A549 (cell line): ENCODE data around the gene PLCD1.

Experiments used
- BHLHE40 ChIP-seq: IDR thresholded peaks from 2 replicates; pipeline ENCODE4 v1.6.1; 2012; ENCODE audit warnings: low read depth, low read length, inconsistent platforms
- CBX8 ChIP-seq: fragments of 200-600 bp; sonication (generic); IDR thresholded peaks from 2 replicates; pipeline ENCODE4 v1.6.1; 2016
- CEBPB ChIP-seq, 2 experiments: fragments of >200 bp in 1 of 2; sonication (Bioruptor Twin) in 1 of 2; formaldehyde crosslinking in 1 of 2; IDR thresholded peaks; 2 replicates each; pipeline ENCODE4 v1.6.1; 2012 to 2016
- CTCF ChIP-seq: fragments of >200 bp; sonication (Bioruptor Twin); formaldehyde crosslinking; IDR thresholded peaks from 3 replicates; pipeline ENCODE4 v1.5.1; 2016
- EP300 ChIP-seq, 2 experiments: fragments of >200 bp; sonication (Bioruptor Twin); formaldehyde crosslinking; IDR thresholded peaks; 2 replicates in 1 of 2; 3 replicates in 1 of 2; pipeline ENCODE4 v1.6.1; 2016 to 2017
- HDAC2 ChIP-seq: fragments of 200-600 bp; sonication (generic); IDR thresholded peaks from 2 replicates; pipeline ENCODE4 v1.6.1; 2016
- MYC ChIP-seq: IDR thresholded peaks from 2 replicates; pipeline ENCODE4 v1.6.1; 2012; ENCODE audit warnings: mild to moderate bottlenecking, inconsistent platforms, low read length, improper control_type of control experiment, borderline replicate concordance
- POLR2A ChIP-seq: IDR thresholded peaks from 2 replicates; pipeline ENCODE4 v1.6.1; 2012; ENCODE audit warnings: mild to moderate bottlenecking, low read length
- RCOR1 ChIP-seq: fragments of 150-350 bp; IDR thresholded peaks from 2 replicates; pipeline ENCODE4 v1.6.1; 2014; ENCODE audit warnings: antibody characterized with exemption, low read length, low read depth
- SREBF2 ChIP-seq: fragments of 450-650 bp; IDR thresholded peaks from 2 replicates; pipeline ENCODE4 v1.6.1; 2014; ENCODE audit warnings: mild to moderate bottlenecking, moderate library complexity
- ZSCAN20 ChIP-seq: fragments of 250-450 bp; sonication (Bioruptor Pico); IDR thresholded peaks from 2 replicates; pipeline ENCODE4 v1.8.0; 2022; ENCODE audit warnings: mild to moderate bottlenecking, moderate library complexity
- TF ChIP-seq, protein P1 (sequence below): fragments of 250-450 bp; sonication (Bioruptor Pico); IDR thresholded peaks from 2 replicates; pipeline ENCODE4 v1.5.0; 2021; ENCODE audit warnings: mild to moderate bottlenecking, moderate library complexity, borderline replicate concordance

- TF ChIP-seq ZSCAN20 (no peak), RCOR1 (no peak), SREBF2 (no peak), EP300 (IDR thresholded peaks at IDR 0.05) (no peak), CTCF (no peak), MYC (no peak), POLR2A (no peak), HDAC2 (no peak), BHLHE40 (no peak), CEBPB (IDR thresholded peaks at IDR 0.05) (no peak), CBX8 (no peak)
- TF ChIP-seq, protein P1, sequence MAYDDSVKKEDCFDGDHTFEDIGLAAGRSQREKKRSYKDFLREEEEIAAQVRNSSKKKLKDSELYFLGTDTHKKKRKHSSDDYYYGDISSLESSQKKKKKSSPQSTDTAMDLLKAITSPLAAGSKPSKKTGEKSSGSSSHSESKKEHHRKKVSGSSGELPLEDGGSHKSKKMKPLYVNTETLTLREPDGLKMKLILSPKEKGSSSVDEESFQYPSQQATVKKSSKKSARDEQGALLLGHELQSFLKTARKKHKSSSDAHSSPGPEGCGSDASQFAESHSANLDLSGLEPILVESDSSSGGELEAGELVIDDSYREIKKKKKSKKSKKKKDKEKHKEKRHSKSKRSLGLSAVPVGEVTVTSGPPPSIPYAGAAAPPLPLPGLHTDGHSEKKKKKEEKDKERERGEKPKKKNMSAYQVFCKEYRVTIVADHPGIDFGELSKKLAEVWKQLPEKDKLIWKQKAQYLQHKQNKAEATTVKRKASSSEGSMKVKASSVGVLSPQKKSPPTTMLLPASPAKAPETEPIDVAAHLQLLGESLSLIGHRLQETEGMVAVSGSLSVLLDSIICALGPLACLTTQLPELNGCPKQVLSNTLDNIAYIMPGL: no peak
Observed at GRCh38 chr3:37980462-37981347, 48.7 kb downstream of the PLCD1 start.
